Islet of Langerhans (tissue), 1 donor: ENCODE results near the gene CCNT2.
"Not testable (repeated sequence)": the region's sequence is repeated elsewhere in the genome, so short reads cannot be mapped to it uniquely, and the experiment has no call there.

Experiments
- FAIRE-seq: peaks from one replicate; lab custom pipeline; 2011; peaks lifted over from hg19 to GRCh38; lab: Jason Lieb, UNC

CCNT2 gene

DNA sequence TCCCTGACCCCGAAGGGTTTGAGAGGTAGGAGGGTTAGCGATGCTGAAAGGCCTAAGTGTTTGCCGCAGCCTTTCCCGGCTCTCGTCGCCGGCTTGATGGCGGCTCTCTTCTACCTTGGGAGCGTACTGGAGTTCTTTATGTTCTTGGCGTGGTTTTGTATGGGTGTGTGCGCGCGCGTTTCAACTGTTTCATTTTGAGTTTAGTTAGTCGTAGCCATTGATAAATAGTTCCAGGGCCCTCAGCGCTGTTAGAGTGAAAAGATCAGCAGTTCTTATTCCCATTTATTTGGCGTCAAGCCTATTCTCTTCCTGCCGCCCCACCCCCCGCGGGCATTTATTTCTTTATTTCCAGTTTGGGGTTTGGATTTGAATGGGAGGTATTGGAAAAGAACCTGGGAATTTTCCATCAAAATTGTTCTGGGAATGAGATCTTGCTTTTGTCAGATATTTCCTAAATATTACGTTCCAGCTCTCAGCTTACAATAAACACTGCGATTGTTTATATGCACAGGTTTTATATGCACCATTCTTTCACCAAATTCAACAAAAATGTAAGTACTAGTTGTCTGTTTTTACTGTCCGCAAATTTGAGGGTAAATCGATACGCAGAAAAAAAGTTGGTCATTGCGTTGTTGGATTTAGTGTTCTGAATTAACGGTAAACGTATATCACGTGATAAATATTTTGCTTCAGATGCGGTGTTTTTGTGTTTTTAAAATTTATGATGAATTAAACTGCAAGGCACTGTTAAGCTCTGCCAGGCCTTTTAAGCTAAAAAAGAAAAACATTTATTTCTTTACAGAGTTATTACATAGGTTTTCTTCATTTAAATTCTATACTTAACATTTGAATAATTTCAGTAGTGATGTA lies 954 bp downstream of the CCNT2 start:
- FAIRE-seq: peak; percentile 82

DNA sequence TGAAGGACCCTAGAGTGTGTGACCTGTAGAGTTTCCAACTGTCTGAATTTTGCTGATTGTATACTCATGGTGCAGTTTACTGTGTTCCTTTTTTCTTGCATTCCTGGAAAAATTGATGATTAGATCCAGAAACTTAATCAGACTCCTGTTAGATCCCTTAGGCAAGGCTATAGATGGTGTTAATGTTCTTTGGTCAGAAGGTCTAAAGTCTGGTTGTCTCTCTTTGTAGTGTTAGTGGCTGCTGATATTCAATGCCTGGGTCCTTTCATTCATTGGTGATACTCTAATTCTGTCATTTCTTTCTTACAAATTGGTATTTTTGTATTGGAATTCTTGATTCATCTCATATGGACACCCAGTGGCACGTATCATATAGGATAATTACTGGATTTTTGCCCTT lies 6.3 kb downstream of the CCNT2 start:
- no peak for FAIRE-seq

DNA sequence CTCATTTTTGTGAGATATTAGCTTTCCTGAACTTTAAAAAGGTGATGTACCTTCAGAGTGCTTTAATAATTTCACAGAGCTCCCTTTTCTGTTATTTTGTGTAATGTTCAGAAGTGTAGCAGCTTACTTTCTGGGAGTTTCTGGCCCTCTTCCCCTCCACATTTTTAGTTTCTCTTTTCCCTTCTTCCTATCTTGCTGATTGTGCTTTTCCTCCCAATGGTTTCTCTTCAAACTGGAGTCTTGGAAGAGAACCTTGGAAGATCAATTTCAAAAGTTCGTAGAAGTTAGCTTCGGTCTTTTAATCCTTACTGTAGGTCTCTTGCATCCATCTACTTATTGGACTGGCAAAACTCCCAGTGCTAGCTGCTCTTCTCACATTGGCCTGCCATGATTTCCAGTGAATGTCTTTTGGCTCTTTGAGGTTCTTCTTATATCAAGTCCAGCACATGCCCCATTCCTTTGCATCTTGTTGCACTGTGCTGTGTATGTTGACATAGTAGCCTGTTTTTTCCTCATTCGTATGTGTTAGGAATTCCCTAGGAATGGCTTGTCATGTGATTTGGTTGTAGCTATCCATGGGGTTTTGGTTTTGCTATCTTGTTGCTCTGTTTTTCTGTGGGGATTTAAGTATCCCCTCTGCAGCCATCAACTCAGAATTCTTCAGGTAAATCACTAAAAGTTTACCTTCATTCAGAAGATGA lies 7.8 kb downstream of the CCNT2 start:
- no peak for FAIRE-seq

DNA sequence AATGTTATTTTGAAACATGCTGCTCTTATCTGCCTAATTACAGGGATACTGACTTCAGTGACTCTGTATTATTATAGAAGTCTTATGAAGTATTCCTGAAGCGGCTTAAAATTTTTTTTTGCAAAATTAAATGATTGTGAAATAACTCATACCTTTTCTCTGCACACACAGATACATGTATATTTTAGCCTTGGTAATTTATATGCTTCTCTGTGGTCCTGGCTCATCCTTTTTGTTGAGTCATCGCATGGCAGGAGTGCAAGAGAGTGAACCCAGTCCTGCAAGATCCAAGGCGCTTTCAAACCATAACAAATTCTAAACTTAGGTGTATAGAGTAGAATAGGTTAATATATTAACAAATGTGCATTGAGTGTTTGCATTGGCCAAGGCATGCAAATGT lies 8.6 kb downstream of the CCNT2 start:
- FAIRE-seq: no peak

DNA sequence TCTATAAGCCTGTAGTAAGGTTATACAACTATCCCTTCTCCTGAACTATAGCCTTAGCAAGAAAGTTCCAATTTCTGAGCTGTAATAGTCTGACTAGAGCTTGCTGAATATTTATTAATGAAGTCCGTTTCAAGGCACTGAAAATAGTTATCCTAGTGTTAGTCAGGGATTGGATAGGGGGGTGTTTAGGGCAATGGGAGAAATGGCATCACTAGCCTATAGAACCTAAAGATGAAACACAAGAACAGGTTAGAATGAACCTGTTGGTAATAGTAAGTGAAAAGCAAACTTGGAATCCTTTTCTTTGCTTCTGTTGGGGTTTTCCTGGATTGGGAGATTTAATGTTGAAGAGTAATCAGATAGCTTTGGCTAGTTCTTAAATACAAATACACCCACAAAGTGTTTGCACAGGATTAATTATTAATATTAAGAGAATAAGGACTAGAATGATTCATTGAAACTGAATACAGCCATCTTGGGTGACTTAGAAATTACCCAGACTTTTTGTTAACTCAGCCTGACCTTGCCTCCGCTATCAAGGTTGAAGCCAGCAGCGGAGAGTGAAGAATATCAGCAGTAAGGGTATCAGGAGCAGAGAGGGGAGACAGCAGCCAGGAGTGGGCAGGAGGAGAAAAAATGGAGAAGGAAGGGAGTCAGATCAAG lies 14.4 kb downstream of the CCNT2 start:
- peak; percentile 94 for FAIRE-seq

DNA sequence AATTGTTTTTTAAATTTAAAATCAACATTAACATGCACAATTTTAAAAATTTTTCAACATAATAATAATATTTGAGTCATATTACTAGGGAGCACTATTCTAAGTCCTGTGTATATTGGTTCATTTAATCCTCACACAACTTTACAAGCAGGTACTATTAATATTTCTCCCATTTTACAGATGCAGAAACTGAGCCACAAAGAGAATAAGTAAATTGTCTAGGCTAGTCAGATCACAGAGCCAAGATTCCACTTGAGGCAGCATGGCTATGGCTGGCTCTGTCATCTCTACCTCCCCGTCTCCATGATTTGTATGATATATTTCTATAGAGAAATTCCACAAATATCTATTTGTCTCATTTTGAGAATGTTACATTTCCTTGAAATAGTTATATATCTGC lies 15.1 kb downstream of the CCNT2 start:
- FAIRE-seq: no peak

DNA sequence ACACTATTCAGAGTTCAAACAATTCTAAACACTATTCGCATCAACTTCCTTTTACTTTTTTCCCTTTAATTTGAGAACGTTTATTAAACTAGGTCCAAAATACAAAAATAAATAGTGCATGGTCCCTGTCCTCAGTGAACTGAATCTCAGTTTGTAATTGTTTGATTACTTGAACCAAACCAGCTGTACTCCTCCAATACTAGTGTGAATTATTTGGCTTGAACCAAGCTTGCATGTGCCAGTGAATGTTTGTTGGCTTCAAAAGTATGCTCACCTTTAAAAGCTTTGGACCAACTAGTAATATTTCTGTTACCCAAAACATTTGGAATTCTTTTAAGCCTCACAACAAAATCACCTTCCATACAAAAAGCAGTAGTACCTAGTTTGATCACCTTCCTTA lies 15.5 kb downstream of the CCNT2 start:
- FAIRE-seq: no peak

DNA sequence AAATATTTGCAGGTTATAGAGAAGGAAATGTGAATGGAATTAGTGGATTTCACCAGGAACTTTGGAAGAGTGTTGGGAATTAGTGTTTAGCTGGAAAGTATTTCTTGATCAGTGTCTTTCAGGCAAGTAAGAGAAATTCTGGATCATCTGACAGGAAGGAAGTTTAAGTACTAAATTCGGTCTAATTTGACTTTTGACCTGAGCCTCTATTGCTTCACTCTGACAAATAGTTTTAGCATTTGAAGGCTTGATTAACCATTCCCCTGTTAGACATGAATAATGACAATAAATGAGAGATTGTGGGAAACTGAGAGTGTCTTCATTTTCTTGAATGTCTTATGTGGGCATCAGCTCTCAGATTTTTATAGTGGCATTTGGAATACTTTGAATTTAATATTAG lies 16.0 kb downstream of the CCNT2 start:
- FAIRE-seq: peak; percentile 53

DNA sequence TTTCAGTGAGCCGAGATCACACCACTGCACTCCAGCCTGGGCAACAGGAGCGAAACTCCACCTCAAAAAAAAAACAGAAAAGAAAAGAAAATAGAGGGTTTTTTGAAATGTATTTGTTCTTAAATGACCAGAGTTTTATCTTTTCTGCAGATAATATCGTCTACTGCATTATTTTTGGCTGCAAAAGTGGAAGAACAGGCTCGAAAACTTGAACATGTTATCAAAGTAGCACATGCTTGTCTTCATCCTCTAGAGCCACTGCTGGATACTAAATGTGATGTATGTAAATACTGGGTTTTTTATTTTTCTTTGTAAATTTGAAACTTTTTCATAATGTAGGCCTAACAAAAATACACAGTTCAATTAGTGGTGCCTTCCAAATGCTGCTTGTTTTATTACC lies 18.1 kb downstream of the CCNT2 start:
- FAIRE-seq: peak; percentile 91

DNA sequence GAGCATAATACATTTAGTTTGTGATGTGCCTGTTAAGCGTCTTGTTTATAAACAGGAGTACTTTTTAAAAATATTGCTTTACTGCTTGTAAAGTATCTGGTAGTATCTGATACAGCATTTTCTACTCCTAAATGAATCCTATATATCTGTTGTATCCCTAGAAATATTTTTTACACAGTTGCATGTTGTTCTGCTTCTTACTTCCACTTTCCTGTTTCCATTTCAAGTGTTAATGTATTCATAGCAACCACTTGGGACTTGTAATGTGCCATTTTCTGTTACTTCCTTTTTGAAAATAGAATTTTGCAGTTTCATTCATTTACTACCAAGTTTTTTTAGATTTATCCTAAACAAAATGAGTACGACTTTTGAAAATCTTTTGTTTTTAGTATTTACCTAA lies 24.9 kb downstream of the CCNT2 start:
- FAIRE-seq: no peak

DNA sequence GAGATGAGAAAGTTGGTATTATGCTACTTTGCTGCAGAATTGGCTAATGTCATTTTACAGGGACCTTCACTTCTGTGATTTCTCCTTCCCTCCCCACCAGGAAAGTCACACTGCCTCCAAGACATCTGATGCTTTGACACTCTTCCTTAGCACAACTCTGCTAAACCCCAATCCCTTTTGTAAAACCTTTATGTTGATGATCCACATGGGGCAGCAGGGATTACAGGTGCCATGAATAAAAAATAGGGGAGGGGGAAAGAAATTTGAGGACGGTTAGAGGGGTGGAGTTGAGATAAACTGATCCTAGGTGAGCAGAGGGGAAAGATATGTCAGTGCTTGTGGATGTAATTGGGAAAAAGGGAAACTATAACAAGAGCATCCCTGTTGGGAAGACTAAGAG lies 26.4 kb downstream of the CCNT2 start:
- FAIRE-seq: no peak

DNA sequence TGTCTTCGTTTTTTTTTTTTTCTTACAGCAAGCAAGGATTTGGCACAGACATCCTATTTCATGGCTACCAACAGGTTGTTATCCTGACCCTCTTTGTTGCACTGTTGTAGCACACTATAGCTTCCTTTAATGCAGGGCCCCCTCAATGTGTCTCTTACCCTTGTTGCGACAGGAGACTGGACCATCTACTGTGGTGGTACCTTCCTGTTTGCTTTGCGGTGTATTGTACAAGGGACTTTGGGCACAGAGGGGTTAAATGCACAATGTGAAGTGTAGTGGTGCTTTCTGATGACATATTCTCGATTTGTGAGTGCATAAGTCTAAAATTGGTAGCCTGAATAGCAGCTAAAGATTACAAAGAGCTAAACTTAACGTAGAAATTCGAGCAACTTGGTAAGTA lies 27.5 kb downstream of the CCNT2 start:
- FAIRE-seq: no peak

DNA sequence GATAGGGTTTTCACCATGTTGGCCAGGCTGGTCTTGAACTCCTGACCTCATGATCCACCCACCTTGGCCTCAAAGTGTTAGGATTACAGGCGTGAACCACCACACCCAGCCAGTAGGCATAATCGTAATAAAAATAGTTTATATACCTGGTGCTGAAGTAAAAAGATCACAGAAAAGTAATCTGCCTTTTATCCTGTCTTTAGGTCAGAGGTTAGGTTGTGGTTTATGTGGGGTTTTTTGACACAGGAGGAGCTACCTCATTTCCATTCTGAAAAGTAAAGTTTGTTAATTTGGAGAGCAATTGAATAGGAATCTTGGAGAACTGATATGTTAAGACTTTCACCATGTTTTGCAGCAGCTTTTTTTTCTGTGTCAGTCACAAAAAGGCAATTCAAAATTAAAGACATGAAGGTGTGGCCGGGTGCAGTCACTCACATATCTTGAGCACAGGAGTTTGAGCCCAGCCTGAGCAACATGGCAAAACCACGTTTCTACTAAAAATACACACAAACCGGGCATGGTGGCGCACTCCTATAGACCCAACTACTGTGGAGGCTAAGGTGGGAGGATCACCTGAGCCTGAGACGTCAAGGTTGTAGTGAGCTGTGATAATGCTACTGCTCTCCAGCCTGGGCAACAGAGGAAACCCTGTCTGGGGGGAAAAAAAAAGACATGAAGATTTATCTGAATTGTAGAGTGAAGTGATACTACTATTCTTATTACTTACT lies 31.5 kb downstream of the CCNT2 start:
- no peak for FAIRE-seq

DNA sequence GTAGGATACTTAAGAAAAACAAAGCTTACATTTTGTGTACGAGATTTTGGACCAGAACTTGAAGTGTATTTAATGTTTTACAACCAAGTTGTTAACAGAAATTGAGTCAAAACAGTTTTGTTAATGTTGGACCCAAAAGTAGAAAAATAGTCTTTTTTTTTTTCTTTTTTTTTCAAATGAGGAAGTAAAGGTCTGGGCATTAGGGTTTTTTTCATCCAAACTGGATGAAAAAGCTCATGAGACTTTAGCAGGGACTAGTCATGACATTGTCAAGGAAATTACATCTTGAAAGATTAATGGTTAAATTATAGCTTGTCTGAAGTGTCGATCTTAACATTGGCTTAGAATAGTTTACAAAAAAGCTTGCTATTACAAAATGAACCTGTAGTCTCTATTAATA lies 32.3 kb downstream of the CCNT2 start:
- FAIRE-seq: peak; percentile 62

DNA sequence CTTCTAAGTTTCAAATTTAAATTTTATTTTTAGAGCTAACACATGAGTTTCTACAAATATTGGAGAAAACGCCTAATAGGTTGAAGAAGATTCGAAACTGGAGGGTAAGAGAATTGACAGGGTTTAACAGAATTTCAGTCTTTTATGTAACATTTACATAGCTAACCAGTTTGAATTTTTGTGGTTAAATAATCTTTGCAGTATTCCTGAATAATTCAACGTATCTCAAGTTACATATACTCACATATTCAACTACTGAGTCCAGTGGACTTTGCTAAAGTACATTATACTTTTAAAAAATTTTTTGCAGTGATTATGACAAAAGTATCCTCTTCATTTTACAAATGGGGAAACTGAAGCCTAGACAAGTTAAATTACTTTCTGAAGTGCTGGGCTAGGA lies 34.0 kb downstream of the CCNT2 start:
- FAIRE-seq: no peak

DNA sequence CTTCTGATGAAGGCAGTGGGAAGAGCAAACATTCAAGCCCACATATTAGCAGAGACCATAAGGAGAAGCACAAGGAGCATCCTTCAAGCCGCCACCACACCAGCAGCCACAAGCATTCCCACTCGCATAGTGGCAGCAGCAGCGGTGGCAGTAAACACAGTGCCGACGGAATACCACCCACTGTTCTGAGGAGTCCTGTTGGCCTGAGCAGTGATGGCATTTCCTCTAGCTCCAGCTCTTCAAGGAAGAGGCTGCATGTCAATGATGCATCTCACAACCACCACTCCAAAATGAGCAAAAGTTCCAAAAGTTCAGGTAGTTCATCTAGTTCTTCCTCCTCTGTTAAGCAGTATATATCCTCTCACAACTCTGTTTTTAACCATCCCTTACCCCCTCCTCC lies 35.4 kb downstream of the CCNT2 start:
- FAIRE-seq: no peak

DNA sequence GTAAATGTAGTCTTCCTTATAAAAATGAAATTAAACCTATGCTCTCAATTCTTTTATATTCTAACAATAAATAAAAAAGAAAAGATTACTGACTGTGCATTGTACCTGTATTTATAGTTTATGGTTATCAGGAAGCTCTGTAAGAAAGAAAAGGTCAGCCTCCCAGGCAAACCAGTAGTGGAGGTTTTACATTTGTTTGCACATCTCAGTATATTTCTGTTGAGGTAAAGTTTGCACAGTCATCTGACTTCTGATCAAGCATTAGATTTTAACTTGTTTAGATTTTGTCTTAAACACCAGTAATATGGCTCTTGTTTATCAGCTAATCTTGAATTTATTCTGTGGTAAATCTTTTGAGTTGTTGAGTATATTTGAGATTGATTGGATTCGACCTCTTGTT lies 37.1 kb downstream of the CCNT2 start:
- FAIRE-seq: peak; percentile 56

DNA sequence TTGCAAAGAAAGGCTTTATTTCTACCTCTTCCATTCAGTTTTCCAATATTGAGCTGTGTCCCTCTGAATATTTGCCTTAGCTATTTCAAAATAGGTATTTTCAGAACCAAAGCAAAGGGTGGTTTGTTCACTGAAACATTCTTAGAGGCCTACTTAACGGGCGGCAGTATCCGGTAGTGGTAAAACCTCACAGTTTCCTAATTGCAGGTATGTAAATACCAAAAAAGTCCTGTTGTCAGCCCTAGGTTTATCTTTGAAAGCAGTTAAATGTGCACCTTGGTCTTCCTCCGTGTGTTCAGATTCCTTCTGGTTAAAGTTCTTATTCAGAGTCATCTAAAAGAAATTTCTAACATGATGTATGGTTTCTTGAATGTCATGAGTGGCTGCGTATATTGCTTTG lies 38.9 kb downstream of the CCNT2 start:
- no peak for FAIRE-seq

DNA sequence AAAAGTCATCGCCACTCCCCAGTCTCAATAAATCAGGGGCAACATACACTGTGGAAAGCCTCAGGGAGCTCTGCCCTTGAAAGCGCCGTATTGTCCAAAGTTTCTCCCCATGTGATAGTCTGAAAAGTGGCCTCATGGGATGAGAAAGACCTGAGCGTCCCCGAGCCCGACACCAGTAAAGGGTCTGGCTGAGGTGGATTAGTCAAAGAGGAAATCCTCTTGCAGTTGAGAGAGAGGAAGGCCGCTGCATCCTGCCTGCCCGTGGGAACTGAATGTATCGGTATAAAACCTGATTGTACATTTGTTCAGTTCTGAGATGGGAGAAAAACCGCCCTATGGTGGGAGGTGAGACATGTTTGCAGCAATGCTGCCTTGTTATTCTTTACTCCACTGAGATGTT lies 48.5 kb downstream of the CCNT2 start:
- FAIRE-seq: not testable (repeated sequence)

DNA sequence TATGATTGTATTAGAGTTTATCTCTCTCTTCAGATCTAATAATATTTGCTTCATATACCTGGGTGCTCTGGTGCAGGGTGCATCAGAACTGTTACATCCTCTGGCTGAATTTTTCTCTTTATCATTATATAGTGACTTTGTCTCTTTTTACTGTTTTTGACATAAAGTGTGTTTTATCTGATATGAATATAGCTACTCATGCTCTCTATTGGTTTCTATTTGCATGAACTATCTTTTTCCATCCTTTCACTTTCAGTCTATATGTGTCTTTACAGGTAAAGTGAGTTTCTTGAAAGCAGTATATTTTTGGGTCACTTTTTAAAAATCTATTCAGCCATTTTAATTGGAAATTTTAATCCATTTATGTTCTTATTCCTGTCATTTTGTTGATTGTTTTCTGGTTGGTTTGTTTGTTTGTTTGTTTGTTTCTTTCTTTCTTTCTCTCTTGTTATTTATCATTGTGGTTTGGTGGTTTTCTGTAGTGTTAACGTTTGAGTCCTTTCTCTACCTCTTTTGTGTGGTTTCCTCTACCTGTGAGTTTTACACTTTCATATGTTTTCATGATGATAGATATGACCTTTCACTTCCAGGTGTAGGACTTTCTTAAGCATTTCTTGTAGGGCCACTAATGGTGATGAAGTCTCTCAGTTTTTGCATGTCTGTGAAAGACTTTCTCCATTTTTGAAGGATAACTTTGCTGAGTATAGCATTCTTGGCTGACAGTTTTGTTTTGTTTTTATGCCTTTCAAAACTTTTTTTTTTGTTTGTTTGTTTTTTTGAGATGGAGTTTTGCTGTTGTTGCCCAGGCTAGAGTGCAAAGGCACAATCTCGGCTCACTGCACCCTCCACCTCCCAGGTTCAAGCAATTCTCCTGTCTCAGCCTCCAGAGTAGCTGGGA lies 54.9 kb downstream of the CCNT2 start:
- FAIRE-seq: peak; percentile 53

DNA sequence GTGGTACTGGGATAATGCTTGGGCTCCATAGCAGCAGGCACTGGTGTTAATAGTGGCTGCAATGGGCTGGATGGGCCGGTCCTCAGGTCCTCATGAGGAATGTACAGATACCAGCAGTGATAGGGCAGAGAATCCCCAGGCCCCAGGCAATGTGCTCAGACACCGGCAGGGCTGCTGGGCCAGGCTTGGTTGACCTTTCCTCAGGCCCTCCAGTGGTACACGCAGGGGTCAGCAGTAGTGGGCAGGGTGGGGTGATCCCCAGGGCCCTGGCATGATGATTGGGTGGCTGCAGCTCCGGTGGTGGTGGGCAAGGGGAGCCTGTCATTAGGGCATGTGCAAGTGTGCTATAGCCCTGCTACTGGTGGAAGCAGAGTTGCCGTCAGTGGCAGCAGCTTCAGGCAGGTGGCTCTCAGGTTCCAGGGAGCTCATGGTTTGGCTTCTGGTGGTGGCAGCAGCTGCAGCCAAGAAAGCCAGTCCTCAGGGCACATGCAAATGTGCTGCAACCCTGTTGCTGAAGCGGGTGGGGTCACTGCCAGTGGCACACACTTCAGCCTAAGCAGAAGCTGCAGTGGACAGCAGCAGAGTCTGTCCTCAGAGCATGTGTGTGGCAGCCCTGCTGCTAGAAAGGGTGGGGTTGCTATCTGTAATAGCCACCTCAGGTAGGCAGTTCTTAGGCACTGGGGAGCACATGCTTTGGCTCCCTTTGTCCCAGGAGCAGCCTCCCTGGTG lies 56.8 kb downstream of the CCNT2 start:
- no peak for FAIRE-seq
